OCI-LY1 (cell line): ENCODE results near the gene GBP6.

ENCODE experiments used
- EZH2 ChIP-seq: fragments of 200-600 bp; sonication (generic), shearing (Covaris generic); IDR thresholded peaks from 2 replicates; pipeline ENCODE4 v1.8.0; 2017; ENCODE audit warnings: borderline replicate concordance, mixed run types, mild to moderate bottlenecking, antibody characterized with exemption, low read length, moderate library complexity, mixed read lengths
- TF ChIP-seq, protein P1 (sequence below): fragments of 200-600 bp; sonication (generic), shearing (Covaris generic); IDR thresholded peaks from 2 replicates; pipeline ENCODE4 v1.5.1; 2017; ENCODE audit warnings: mild to moderate bottlenecking, antibody characterized with exemption, low read length, moderate library complexity, mixed read lengths

DNA sequence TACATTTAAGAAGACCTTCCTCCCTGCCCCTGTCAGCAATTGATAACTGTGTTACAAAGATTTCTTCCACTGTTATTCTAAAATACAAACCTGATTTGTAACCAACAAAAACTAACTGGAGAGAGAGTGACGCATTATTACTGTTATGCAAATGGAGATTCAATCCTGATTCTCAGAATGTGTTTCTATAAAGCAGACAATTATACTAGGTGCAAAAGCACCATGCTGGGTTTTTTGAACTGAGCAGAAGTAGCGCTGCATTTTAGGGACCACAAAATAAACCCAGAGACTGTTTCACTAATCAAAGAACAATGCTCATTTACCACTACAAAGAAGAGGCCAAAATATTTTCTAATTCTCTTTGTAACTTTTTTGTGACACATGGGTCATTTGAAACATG, 13.6 kb upstream of the GBP6 start:
- TF ChIP-seq EZH2, result no peak
- TF ChIP-seq, protein P1, sequence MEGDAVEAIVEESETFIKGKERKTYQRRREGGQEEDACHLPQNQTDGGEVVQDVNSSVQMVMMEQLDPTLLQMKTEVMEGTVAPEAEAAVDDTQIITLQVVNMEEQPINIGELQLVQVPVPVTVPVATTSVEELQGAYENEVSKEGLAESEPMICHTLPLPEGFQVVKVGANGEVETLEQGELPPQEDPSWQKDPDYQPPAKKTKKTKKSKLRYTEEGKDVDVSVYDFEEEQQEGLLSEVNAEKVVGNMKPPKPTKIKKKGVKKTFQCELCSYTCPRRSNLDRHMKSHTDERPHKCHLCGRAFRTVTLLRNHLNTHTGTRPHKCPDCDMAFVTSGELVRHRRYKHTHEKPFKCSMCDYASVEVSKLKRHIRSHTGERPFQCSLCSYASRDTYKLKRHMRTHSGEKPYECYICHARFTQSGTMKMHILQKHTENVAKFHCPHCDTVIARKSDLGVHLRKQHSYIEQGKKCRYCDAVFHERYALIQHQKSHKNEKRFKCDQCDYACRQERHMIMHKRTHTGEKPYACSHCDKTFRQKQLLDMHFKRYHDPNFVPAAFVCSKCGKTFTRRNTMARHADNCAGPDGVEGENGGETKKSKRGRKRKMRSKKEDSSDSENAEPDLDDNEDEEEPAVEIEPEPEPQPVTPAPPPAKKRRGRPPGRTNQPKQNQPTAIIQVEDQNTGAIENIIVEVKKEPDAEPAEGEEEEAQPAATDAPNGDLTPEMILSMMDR, result no peak
